A549 (cell line): ENCODE measurements around the gene ATP8A2. TPM values are rescaled to one million over a fixed set of nuclear protein-coding genes. Genes with fewer than 3 reads are reported as not detected.

Experiments used
- ATAC-seq, 2 experiments: fragments of 200-7000 bp in 1 of 2; fragments of >200 bp in 1 of 2; cut with Nextera tagmentation in 1 of 2; cut with Tn5 transposase in 1 of 2; 3 replicates each; pipeline versions ENCODE4 v1.8.0 to v1.9.1; 2018 to 2020; ENCODE audit warnings: mild to moderate bottlenecking in 1 of 2, moderate library complexity in 1 of 2
- CTCF ChIA-PET: fragments of 300-600 bp; sonication (Branson Sonifier 250); formaldehyde crosslinking; extraction: SDS; loops from one replicate; lab custom pipeline; 2021; ENCODE audit warnings: antibody characterized with exemption, inconsistent platforms; lab: Yijun Ruan, JAX
- POLR2A ChIA-PET: fragments of 350-600 bp; formaldehyde crosslinking; extraction: SDS; loops from one replicate; lab custom pipeline; 2021; ENCODE audit warnings: antibody characterized with exemption, inconsistent platforms; lab: Yijun Ruan, JAX
- DNase-seq, 2 experiments: peaks; one replicate each; pipeline versions ENCODE4 v3.0.0 to v3.0.0-alpha.2; 2011 to 2016; ENCODE audit warnings: low read depth in 1 of 2, low spot score in 1 of 2
- FAIRE-seq: peaks from 2 replicates; lab custom pipeline; 2011; peaks lifted over from hg19 to GRCh38; lab: Jason Lieb, UNC
- H3K27ac ChIP-seq, 2 experiments: fragments of >200 bp; sonication (Bioruptor Twin); formaldehyde crosslinking; 3 replicates each; pipeline ENCODE4 v1.5.1; 2016 to 2017
- H3K4me1 ChIP-seq: fragments of >200 bp; sonication (Bioruptor Twin); formaldehyde crosslinking; 3 replicates; pipeline ENCODE4 v1.6.1; 2016
- H3K4me2 ChIP-seq: fragments of >200 bp; sonication (Bioruptor Twin); formaldehyde crosslinking; 3 replicates; pipeline ENCODE4 v1.6.1; 2016
- H3K4me3 ChIP-seq: fragments of >200 bp; sonication (Bioruptor Twin); formaldehyde crosslinking; 3 replicates; pipeline ENCODE4 v1.5.1; 2016
- H3K9me3 ChIP-seq: fragments of >200 bp; sonication (Bioruptor Twin); formaldehyde crosslinking; 3 replicates; pipeline ENCODE4 v1.6.1; 2016
- ATOH8 ChIP-seq: fragments of 250-450 bp; sonication (Bioruptor Pico); IDR thresholded peaks from 2 replicates; pipeline ENCODE4 v1.5.0; 2020; ENCODE audit warnings: low read depth, mild to moderate bottlenecking, moderate library complexity
- CBX2 ChIP-seq: fragments of 200-600 bp; sonication (generic); IDR thresholded peaks from 2 replicates; pipeline ENCODE4 v1.6.1; 2016; ENCODE audit warnings: low read depth, mild to moderate bottlenecking, borderline replicate concordance
- CBX8 ChIP-seq: fragments of 200-600 bp; sonication (generic); IDR thresholded peaks from 2 replicates; pipeline ENCODE4 v1.6.1; 2016
- CEBPB ChIP-seq, 2 experiments: fragments of >200 bp in 1 of 2; sonication (Bioruptor Twin) in 1 of 2; formaldehyde crosslinking in 1 of 2; IDR thresholded peaks; 2 replicates each; pipeline ENCODE4 v1.6.1; 2012 to 2016
- CHD2 ChIP-seq: fragments of 150-350 bp; IDR thresholded peaks from 2 replicates; pipeline ENCODE4 v1.6.1; 2014; ENCODE audit warnings: low read length; ENCODE audit not compliant: partially characterized antibody
- CHD4 ChIP-seq: fragments of 200-600 bp; sonication (generic); IDR thresholded peaks from 2 replicates; pipeline ENCODE4 v1.6.1; 2016; ENCODE audit warnings: antibody characterized with exemption, mild to moderate bottlenecking, borderline replicate concordance
- EP300 ChIP-seq, 2 experiments: fragments of >200 bp; sonication (Bioruptor Twin); formaldehyde crosslinking; IDR thresholded peaks; 2 replicates in 1 of 2; 3 replicates in 1 of 2; pipeline ENCODE4 v1.6.1; 2016 to 2017
- ESRRA ChIP-seq: fragments of 150-350 bp; IDR thresholded peaks from 2 replicates; pipeline ENCODE4 v1.6.1; 2014; ENCODE audit warnings: mild to moderate bottlenecking, low read length, borderline replicate concordance
- HDAC2 ChIP-seq: fragments of 200-600 bp; sonication (generic); IDR thresholded peaks from 2 replicates; pipeline ENCODE4 v1.6.1; 2016
- HEYL ChIP-seq: fragments of 250-450 bp; sonication (Bioruptor Pico); IDR thresholded peaks from 2 replicates; pipeline ENCODE4 v1.8.0; 2021; ENCODE audit warnings: mild to moderate bottlenecking, moderate library complexity
- HOXA7 ChIP-seq: fragments of 250-450 bp; sonication (Bioruptor Pico); IDR thresholded peaks from 2 replicates; pipeline ENCODE4 v1.5.0; 2020; ENCODE audit warnings: mild to moderate bottlenecking, moderate library complexity
- HOXB13 ChIP-seq: fragments of 250-450 bp; sonication (Bioruptor Pico); IDR thresholded peaks from 2 replicates; pipeline ENCODE4 v1.5.0; 2020; ENCODE audit warnings: low read depth, mild to moderate bottlenecking, moderate library complexity
- JUN ChIP-seq, 2 experiments: fragments of >200 bp; sonication (Bioruptor Twin); formaldehyde crosslinking; IDR thresholded peaks; 2 replicates in 1 of 2; 3 replicates in 1 of 2; pipeline ENCODE4 v1.6.1; 2016 to 2017
- JUNB ChIP-seq: fragments of >200 bp; sonication (Bioruptor Twin); formaldehyde crosslinking; IDR thresholded peaks from 2 replicates; pipeline ENCODE4 v1.6.1; 2016
- NFE2L2 ChIP-seq: fragments of 150-350 bp; conservative IDR thresholded peaks from 2 replicates; pipeline ENCODE4 v1.6.1; 2014; ENCODE audit warnings: low read length
- NR3C1 ChIP-seq: fragments of >200 bp; sonication (Bioruptor Twin); formaldehyde crosslinking; IDR thresholded peaks from 3 replicates; pipeline ENCODE4 v1.6.1; 2017
- PBX3 ChIP-seq: IDR thresholded peaks from 2 replicates; pipeline ENCODE4 v1.6.1; 2012
- POLR2A ChIP-seq: IDR thresholded peaks from 2 replicates; pipeline ENCODE4 v1.6.1; 2012; ENCODE audit warnings: mild to moderate bottlenecking, low read length
- RAD21 ChIP-seq, 2 experiments: fragments of >200 bp in 1 of 2; sonication (Bioruptor Twin) in 1 of 2; formaldehyde crosslinking in 1 of 2; IDR thresholded peaks in 1 of 2; conservative IDR thresholded peaks in 1 of 2; 2 replicates in 1 of 2; 3 replicates in 1 of 2; pipeline ENCODE4 v1.6.1; 2012 to 2018; ENCODE audit warnings: inconsistent platforms in 1 of 2
- RCOR1 ChIP-seq: fragments of 150-350 bp; IDR thresholded peaks from 2 replicates; pipeline ENCODE4 v1.6.1; 2014; ENCODE audit warnings: antibody characterized with exemption, low read length, low read depth
- RNF2 ChIP-seq: fragments of 200-600 bp; sonication (generic); IDR thresholded peaks from 2 replicates; pipeline ENCODE4 v1.6.1; 2016; ENCODE audit warnings: low read depth, mild to moderate bottlenecking, antibody characterized with exemption, moderate library complexity, borderline replicate concordance
- TP53 ChIP-seq: fragments of 250-450 bp; sonication (Bioruptor Pico); IDR thresholded peaks from 2 replicates; pipeline ENCODE4 v1.5.0; 2021; ENCODE audit warnings: mild to moderate bottlenecking, moderate library complexity
- USF2 ChIP-seq: fragments of 450-650 bp; IDR thresholded peaks from 2 replicates; pipeline ENCODE4 v1.6.1; 2014; ENCODE audit warnings: antibody characterized with exemption
- ZC3H11A ChIP-seq: fragments of 450-650 bp; IDR thresholded peaks from 2 replicates; pipeline ENCODE4 v1.6.1; 2014; ENCODE audit warnings: antibody characterized with exemption, mild to moderate bottlenecking
- ZFP36 ChIP-seq: fragments of 450-650 bp; IDR thresholded peaks from 2 replicates; pipeline ENCODE4 v1.6.1; 2014; ENCODE audit warnings: borderline replicate concordance; ENCODE audit not compliant: partially characterized antibody
- ZSCAN20 ChIP-seq: fragments of 250-450 bp; sonication (Bioruptor Pico); IDR thresholded peaks from 2 replicates; pipeline ENCODE4 v1.8.0; 2022; ENCODE audit warnings: mild to moderate bottlenecking, moderate library complexity
- WGBS: methylation state at CpG from one replicate; pipeline ENCODE4 v1.1.6; 2017; ENCODE audit errors: missing lambda C conversion rate; 5-methylcytosine and 5-hydroxymethylcytosine counted together
- polyA plus RNA-seq, 4 experiments: library from polyadenylated mRNA; depleted of rRNA in 3 of 4; stranded (reverse); fragments of >200 nt; fragmentation: RNase III in 1 of 4; extraction: RNeasy Plus Mini Kit Qiagen cat#74134 plus additional on column Dnase treatment in 1 of 4; gene quantifications; 2 replicates in 3 of 4; 3 replicates in 1 of 4; pipeline ENCODE4 v1.2.3, GENCODE V29; 2011 to 2017

Gene ATP8A2
- polyA plus RNA-seq, 2 of the 4 experiments (the other 2 are of a cell fraction), result 0.03 TPM; not detected in 1

- CTCF ChIA-PET, result no interaction called here
- no peak overlapping the region for H3K4me3 ChIP-seq
- no peak overlapping the region for H3K4me2 ChIP-seq
- TF ChIP-seq POLR2A (no peak), ZFP36 (no peak), CEBPB (IDR thresholded peaks at IDR 0.05) (no peak), ZC3H11A (no peak), PBX3 (no peak), JUN (IDR thresholded peaks at IDR 0.05) (no peak), EP300 (IDR thresholded peaks at IDR 0.05) (no peak), HOXB13 (CRISPR knock-in tag) (no peak), USF2 (no peak), TP53 (no peak), HOXA7 (CRISPR knock-in tag) (no peak)
- H3K9me3 ChIP-seq, result no peaks in the 10 kb centered on the region
- 18% methylated on average over 3 of the region's 3 CpGs for WGBS
- DNase-seq (no peak), FAIRE-seq (no peak), ATAC-seq (no peak)
- POLR2A ChIA-PET, result no interaction called here
- H3K4me1 ChIP-seq, result no peaks in the 10 kb centered on the region
- no peak overlapping the region for H3K27ac ChIP-seq
Measured at GRCh38 chr13:25775275-25775674, 403.5 kb downstream of the ATP8A2 start.

- no peak overlapping the region for H3K27ac ChIP-seq
- WGBS, result 34% methylated on average over 4 of the region's 4 CpGs
- POLR2A ChIA-PET, result no interaction called here
- H3K4me1 ChIP-seq, result no peaks in the 10 kb centered on the region
- ATAC-seq, result no peak
- TF ChIP-seq RNF2 (no peak), HDAC2 (no peak), RCOR1 (no peak), TP53 (no peak), ZC3H11A (no peak), JUNB (no peak), JUN (IDR thresholded peaks at IDR 0.05) (no peak), HEYL (CRISPR knock-in tag) (no peak), RAD21 (conservative IDR thresholded peaks at IDR 0.05 in 1 of 2, IDR thresholded peaks at IDR 0.05 in 1 of 2) (no peak), CBX2 (no peak), NR3C1 (no peak), USF2 (no peak), CEBPB (IDR thresholded peaks at IDR 0.05) (no peak), CHD4 (no peak), HOXA7 (CRISPR knock-in tag) (no peak)
- no peak overlapping the region for H3K4me2 ChIP-seq
- no peak for FAIRE-seq
- H3K9me3 ChIP-seq, result no peaks in the 10 kb centered on the region
- H3K4me3 ChIP-seq, result no peak overlapping the region
- DNase-seq, result no peak
- CTCF ChIA-PET, result no interaction called here
Measured at GRCh38 chr13:25775986-25776385, 404.2 kb downstream of the ATP8A2 start.

- CTCF ChIA-PET, result no interaction called here
Measured at GRCh38 chr13:25776722-25777121, 404.9 kb downstream of the ATP8A2 start.

More at GRCh38 chr13:25776722-25777121, 404.9 kb downstream of the ATP8A2 start:
- DNase-seq (no peak), FAIRE-seq (no peak), ATAC-seq (no peak)
- H3K4me2 ChIP-seq, result no peak overlapping the region
- no peaks in the 10 kb centered on the region for H3K4me1 ChIP-seq
- H3K4me3 ChIP-seq, result no peak overlapping the region
- H3K27ac ChIP-seq, result no peak overlapping the region
- 21% methylated on average over 7 of the region's 7 CpGs for whole genome bisulfite sequencing
- POLR2A ChIA-PET, result no interaction called here
- no peaks in the 10 kb centered on the region for H3K9me3 ChIP-seq
- TF ChIP-seq ESRRA (no peak), RNF2 (no peak), NFE2L2 (no peak), CHD2 (no peak), ATOH8 (no peak), ZSCAN20 (CRISPR knock-in tag) (no peak), CBX2 (no peak), CBX8 (no peak)
